H1 (cell line): ENCODE data around the gene AGAP3. TPM values are rescaled to one million over a fixed set of nuclear protein-coding genes. Genes with fewer than 3 reads are reported as not detected.

Source experiments
- CTCF ChIA-PET: fragments of 300-600 bp; sonication (Branson Sonifier 250); formaldehyde crosslinking; loops from one replicate; lab custom pipeline; 2021; ENCODE audit not compliant: partially characterized antibody; lab: Charles Lee
- POLR2A ChIA-PET: fragments of 300-600 bp; sonication (Branson Sonifier 250); formaldehyde crosslinking; loops from one replicate; lab custom pipeline; 2021; ENCODE audit warnings: inconsistent platforms; ENCODE audit not compliant: partially characterized antibody; lab: Charles Lee
- DNase-seq, 2 experiments: peaks; one replicate each; pipeline versions ENCODE4 v3.0.0 to v3.0.0-alpha.2; 2010 to 2022; ENCODE audit warnings: low spot score in 2 of 2, low read depth in 1 of 2, mixed read lengths in 1 of 2
- FAIRE-seq: peaks from 2 replicates; lab custom pipeline; 2011; peaks lifted over from hg19 to GRCh38; lab: Jason Lieb, UNC
- H2AFZ ChIP-seq: 2 replicates; pipeline ENCODE4 v1.8.1; 2012; ENCODE audit warnings: low read length, inconsistent platforms
- H2AK5ac ChIP-seq: 2 replicates; pipeline ENCODE4 v1.6.1; 2013; ENCODE audit warnings: low read depth, low read length
- H2BK120ac ChIP-seq: replicated peaks from 2 replicates; pipeline ENCODE3; 2013; ENCODE audit warnings: low read depth, low read length, inconsistent platforms
- H2BK12ac ChIP-seq: 2 replicates; pipeline ENCODE4 v1.6.1; 2013; ENCODE audit warnings: low read depth, low read length
- H2BK15ac ChIP-seq: 2 replicates; pipeline ENCODE4 v1.6.1; 2013; ENCODE audit warnings: low read length
- H2BK20ac ChIP-seq: 2 replicates; pipeline ENCODE4 v1.6.1; 2013; ENCODE audit warnings: low read length
- H2BK5ac ChIP-seq: 2 replicates; pipeline ENCODE4 v1.6.1; 2013; ENCODE audit warnings: low read depth, low read length
- H3K14ac ChIP-seq: 2 replicates; pipeline ENCODE4 v1.6.1; 2013; ENCODE audit warnings: inconsistent platforms; ENCODE audit not compliant: insufficient read length
- H3K18ac ChIP-seq: 2 replicates; pipeline ENCODE4 v1.6.1; 2013; ENCODE audit warnings: low read length; ENCODE audit errors: extremely low read depth
- H3K23ac ChIP-seq: 2 replicates; pipeline ENCODE4 v1.6.1; 2013; ENCODE audit warnings: inconsistent platforms; ENCODE audit not compliant: insufficient read length
- H3K23me2 ChIP-seq: 2 replicates; pipeline ENCODE4 v1.6.1; 2013; ENCODE audit warnings: low read depth, low read length
- H3K27ac ChIP-seq: 2 replicates; pipeline ENCODE4 v1.6.1; 2011; ENCODE audit warnings: low read depth, low read length, inconsistent platforms
- H3K27me3 ChIP-seq, 4 experiments: replicated peaks in 1 of 4; 1 replicate in 1 of 4; 2 replicates in 3 of 4; pipeline versions ENCODE4 v1.6.1 to v1.8.1; 2011 to 2013; ENCODE audit warnings: low read length in 3 of 4, mild to moderate bottlenecking in 3 of 4, inconsistent platforms in 2 of 4, mixed read lengths in 2 of 4, moderate library complexity in 1 of 4; ENCODE audit not compliant: control insufficient read depth in 3 of 4, insufficient read depth in 3 of 4; ENCODE audit errors: extremely low read depth in 1 of 4
- H3K36me3 ChIP-seq, 4 experiments: 2 replicates each; pipeline versions ENCODE4 v1.6.1 to v1.8.1; 2011 to 2013; ENCODE audit warnings: mild to moderate bottlenecking in 4 of 4, low read length in 3 of 4, moderate library complexity in 2 of 4, control low read depth in 1 of 4, inconsistent platforms in 1 of 4; ENCODE audit not compliant: insufficient read depth in 4 of 4, control insufficient read depth in 2 of 4
- H3K4ac ChIP-seq: replicated peaks from 2 replicates; pipeline ENCODE3; 2013; ENCODE audit warnings: low read length, low read depth, mixed read lengths, inconsistent platforms; ENCODE audit not compliant: insufficient read length
- H3K4me1 ChIP-seq, 4 experiments: replicated peaks in 1 of 4; 1 replicate in 1 of 4; 2 replicates in 3 of 4; pipeline versions ENCODE4 v1.6.1 to v1.8.1; 2011 to 2013; ENCODE audit warnings: low read length in 3 of 4, inconsistent platforms in 2 of 4, mixed read lengths in 1 of 4; ENCODE audit not compliant: insufficient read depth in 4 of 4, control insufficient read depth in 3 of 4
- H3K4me2 ChIP-seq, 2 experiments: 2 replicates each; pipeline versions ENCODE4 v1.6.1 to v1.8.1; 2011 to 2013; ENCODE audit warnings: low read depth in 2 of 2, low read length in 2 of 2, control low read depth in 1 of 2, inconsistent platforms in 1 of 2, mild to moderate bottlenecking in 1 of 2; ENCODE audit not compliant: insufficient read depth in 1 of 2
- H3K4me3 ChIP-seq, 4 experiments: fragments of 200-600, 300-600 bp in 1 of 4; sonication (generic), shearing (Covaris generic), sonication (Bioruptor Twin) in 1 of 4; 2 replicates each; pipeline versions ENCODE4 v1.5.1 to v1.8.1; 2011 to 2016; ENCODE audit warnings: low read length in 4 of 4, low read depth in 3 of 4, control low read depth in 2 of 4, inconsistent platforms in 2 of 4, mild to moderate bottlenecking in 2 of 4, mixed read lengths in 1 of 4, moderate library complexity in 1 of 4; ENCODE audit not compliant: insufficient read depth in 2 of 4; ENCODE audit errors: extremely low read depth in 1 of 4
- H3K56ac ChIP-seq: replicated peaks from 2 replicates; pipeline ENCODE3; 2013; ENCODE audit warnings: low read depth, mild to moderate bottlenecking, mixed read lengths, low read length, inconsistent platforms; ENCODE audit not compliant: insufficient read length
- H3K79me1 ChIP-seq: 2 replicates; pipeline ENCODE4 v1.6.1; 2013; ENCODE audit warnings: low read depth, low read length, control low read depth
- H3K79me2 ChIP-seq, 2 experiments: 2 replicates each; pipeline versions ENCODE4 v1.6.1 to v1.8.1; 2012 to 2013; ENCODE audit warnings: low read length in 2 of 2, mild to moderate bottlenecking in 2 of 2, inconsistent platforms in 1 of 2; ENCODE audit not compliant: insufficient read depth in 2 of 2, control insufficient read depth in 1 of 2
- H3K9ac ChIP-seq, 4 experiments: replicated peaks in 1 of 4; 1 replicate in 1 of 4; 2 replicates in 3 of 4; pipeline versions ENCODE4 v1.6.1 to v1.8.1; 2011 to 2013; ENCODE audit warnings: low read depth in 3 of 4, low read length in 3 of 4, control low read depth in 2 of 4, mild to moderate bottlenecking in 2 of 4, moderate library complexity in 2 of 4, inconsistent platforms in 1 of 4; ENCODE audit errors: extremely low read depth in 1 of 4
- H3K9me3 ChIP-seq, 2 experiments: 2 replicates each; pipeline versions ENCODE4 v1.6.1 to v1.8.1; 2012 to 2013; ENCODE audit warnings: mild to moderate bottlenecking in 2 of 2, moderate library complexity in 2 of 2, control low read depth in 1 of 2, inconsistent platforms in 1 of 2, low read depth in 1 of 2, low read length in 1 of 2, mixed read lengths in 1 of 2; ENCODE audit not compliant: insufficient read depth in 2 of 2
- H4K20me1 ChIP-seq, 2 experiments: replicated peaks in 1 of 2; 2 replicates each; pipeline versions ENCODE3 to v1.8.1; 2011 to 2013; ENCODE audit warnings: inconsistent platforms in 2 of 2, low read length in 2 of 2, mild to moderate bottlenecking in 1 of 2; ENCODE audit not compliant: insufficient read depth in 2 of 2, control insufficient read depth in 1 of 2
- H4K5ac ChIP-seq: 2 replicates; pipeline ENCODE4 v1.6.1; 2013; ENCODE audit warnings: low read length, low read depth, mixed read lengths, inconsistent platforms; ENCODE audit not compliant: insufficient read length
- H4K8ac ChIP-seq: 2 replicates; pipeline ENCODE4 v1.8.0; 2013; ENCODE audit warnings: mild to moderate bottlenecking, moderate library complexity, low read length, inconsistent platforms; ENCODE audit not compliant: insufficient read depth; ENCODE audit errors: extremely low read depth
- H4K91ac ChIP-seq: replicated peaks from 2 replicates; pipeline ENCODE3; 2013; ENCODE audit warnings: low read length, mixed read lengths, inconsistent platforms; ENCODE audit not compliant: insufficient read length
- NRF1 ChIP-seq: IDR thresholded peaks from 2 replicates; pipeline ENCODE4 v1.6.1; 2011; ENCODE audit warnings: mild to moderate bottlenecking, low read depth, low read length, improper control_type of control experiment
- WGBS, 2 experiments: shearing (Covaris generic) in 1 of 2; methylation state at CpG; one replicate each; pipeline versions ENCODE4 v1.1.6 to v1.1.7; 2013 to 2015; ENCODE audit warnings: low lambda C conversion rate in 2 of 2, mixed read lengths in 2 of 2, inconsistent platforms in 1 of 2, low coverage in 1 of 2, missing lambda C conversion rate in 1 of 2; ENCODE audit not compliant: insufficient replicate concordance in 2 of 2, insufficient coverage in 1 of 2, insufficient read length in 1 of 2; ENCODE audit errors: extremely low coverage in 1 of 2, missing lambda C conversion rate in 1 of 2; 5-methylcytosine and 5-hydroxymethylcytosine counted together
- polyA plus RNA-seq, 7 experiments: library from polyadenylated mRNA; depleted of rRNA in 3 of 7; stranded (reverse) in 5 of 7; unstranded in 2 of 7; fragments of >200 nt in 5 of 7; fragments of 200-250 nt in 2 of 7; gene quantifications; 1 replicate in 5 of 7; 2 replicates in 1 of 7; 4 replicates in 1 of 7; pipeline versions ENCODE4 v1.2.1 to v1.2.3, GENCODE V29; 2011 to 2013; ENCODE audit warnings: missing spikeins in 2 of 7, mixed read lengths in 2 of 7
- total RNA-seq: library from RNA; stranded (reverse); fragmentation: NEBNext Ultra II Directional; extraction: Animal tissue kit (Norgen Biotek cat#: 25700); gene quantifications from 2 replicates; pipeline ENCODE4 v1.2.1, GENCODE V29; 2021

AGAP3 gene
- total and polyA plus RNA-seq, 2 of the 8 experiments (the other 6 are each of a cell fraction or from before 2014, with no cell fraction given), result 66.4 to 120 TPM

- Histone ChIP-seq H2BK20ac (peak overlapping the region; percentile 73; the same call in 1 of the 2 replicates), H3K4me2 (peak overlapping the region; percentile 58 to 88), H3K56ac (no peak overlapping the region), H3K27me3 (no peaks in the 10 kb centered on the region), H3K23me2 (no peaks in the 10 kb centered on the region; the same call in 1 of the 2 replicates), H2AFZ (no peak overlapping the region), H2BK120ac (no peak overlapping the region), H3K79me1 (peaks cover 12% of the 10 kb centered on the region), H3K4me3 (peak overlapping the region in 1 of 4 experiments; percentile 38; a peak in 2 of 8 replicates), H3K9ac (no peak overlapping the region; a peak in 1 of 7 replicates), H3K14ac (no peak overlapping the region), H3K23ac (no peak overlapping the region), H3K79me2 (peaks cover 0 to 32% of the 10 kb centered on the region in 2 experiments; a peak in 1 of 4 replicates), H3K4me1 (peaks cover 2 to 31% (median 16%) of the 10 kb centered on the region in 4 experiments), H3K4ac (no peak overlapping the region), H3K36me3 (no peaks in the 10 kb centered on the region), H3K9me3 (no peaks in the 10 kb centered on the region), H2AK5ac (peak overlapping the region; percentile 17; the same call in 1 of the 2 replicates), H3K27ac (no peak overlapping the region), H4K8ac (no peak overlapping the region), H4K5ac (no peak overlapping the region)
- CTCF ChIA-PET, result interaction anchor here (0.7 to 22.4 kb wide), 6 partner anchors 8 to 722 kb away, joined by 3 to 448 read pairs (median 6); partner anchors contain the start of genes AGAP3 and TMUB1
- TF ChIP-seq NRF1, result no peak
- TF ChIP-seq, all 59 proteins: peak for 0
- 70% methylated on average over 12 of the region's 12 CpGs; no CpG with 5 or more reads in 1 of the 2 experiments for WGBS, 2 experiments
- Histone ChIP-seq H2BK5ac (peak overlapping the region; percentile 89; the same call in 1 of the 2 replicates), H4K20me1 (peaks cover 9 to 32% of the 10 kb centered on the region in 2 experiments), H4K91ac (peak overlapping the region; percentile 32), H2BK12ac (peak overlapping the region; percentile 69; the same call in 1 of the 2 replicates), H3K18ac (no peak overlapping the region; the same call in 1 of the 2 replicates), H2BK15ac (no peak overlapping the region)
- DNase-seq, result no peak
- POLR2A ChIA-PET, result interaction anchor here (0.7 to 1.2 kb wide), 5 partner anchors 9 to 41 kb away, joined by 3 to 5 read pairs (median 4); partner anchors contain the start of gene TMUB1
- no peak for FAIRE-seq
Measured at GRCh38 chr7:151103973-151104372, 17.7 kb downstream of the AGAP3 start.
